H1 (cell line): ENCODE results near the gene SLC7A7. TPM values are rescaled to one million over a fixed set of nuclear protein-coding genes. Genes with fewer than 3 reads are reported as not detected.

Source experiments
- CTCF ChIA-PET: fragments of 300-600 bp; sonication (Branson Sonifier 250); formaldehyde crosslinking; loops from one replicate; lab custom pipeline; 2021; ENCODE audit not compliant: partially characterized antibody; lab: Charles Lee
- POLR2A ChIA-PET: fragments of 300-600 bp; sonication (Branson Sonifier 250); formaldehyde crosslinking; loops from one replicate; lab custom pipeline; 2021; ENCODE audit warnings: inconsistent platforms; ENCODE audit not compliant: partially characterized antibody; lab: Charles Lee
- DNase-seq, 2 experiments: peaks; one replicate each; pipeline versions ENCODE4 v3.0.0 to v3.0.0-alpha.2; 2010 to 2022; ENCODE audit warnings: low spot score in 2 of 2, low read depth in 1 of 2, mixed read lengths in 1 of 2
- FAIRE-seq: peaks from 2 replicates; lab custom pipeline; 2011; peaks lifted over from hg19 to GRCh38; lab: Jason Lieb, UNC
- H2AFZ ChIP-seq: 2 replicates; pipeline ENCODE4 v1.8.1; 2012; ENCODE audit warnings: low read length, inconsistent platforms
- H2AK5ac ChIP-seq: 2 replicates; pipeline ENCODE4 v1.6.1; 2013; ENCODE audit warnings: low read depth, low read length
- H2BK120ac ChIP-seq: replicated peaks from 2 replicates; pipeline ENCODE3; 2013; ENCODE audit warnings: low read depth, low read length, inconsistent platforms
- H2BK12ac ChIP-seq: 2 replicates; pipeline ENCODE4 v1.6.1; 2013; ENCODE audit warnings: low read depth, low read length
- H2BK15ac ChIP-seq: 2 replicates; pipeline ENCODE4 v1.6.1; 2013; ENCODE audit warnings: low read length
- H2BK20ac ChIP-seq: 2 replicates; pipeline ENCODE4 v1.6.1; 2013; ENCODE audit warnings: low read length
- H2BK5ac ChIP-seq: 2 replicates; pipeline ENCODE4 v1.6.1; 2013; ENCODE audit warnings: low read depth, low read length
- H3K14ac ChIP-seq: 2 replicates; pipeline ENCODE4 v1.6.1; 2013; ENCODE audit warnings: inconsistent platforms; ENCODE audit not compliant: insufficient read length
- H3K18ac ChIP-seq: 2 replicates; pipeline ENCODE4 v1.6.1; 2013; ENCODE audit warnings: low read length; ENCODE audit errors: extremely low read depth
- H3K23ac ChIP-seq: 2 replicates; pipeline ENCODE4 v1.6.1; 2013; ENCODE audit warnings: inconsistent platforms; ENCODE audit not compliant: insufficient read length
- H3K23me2 ChIP-seq: 2 replicates; pipeline ENCODE4 v1.6.1; 2013; ENCODE audit warnings: low read depth, low read length
- H3K27ac ChIP-seq: 2 replicates; pipeline ENCODE4 v1.6.1; 2011; ENCODE audit warnings: low read depth, low read length, inconsistent platforms
- H3K27me3 ChIP-seq, 4 experiments: replicated peaks in 1 of 4; 1 replicate in 1 of 4; 2 replicates in 3 of 4; pipeline versions ENCODE4 v1.6.1 to v1.8.1; 2011 to 2013; ENCODE audit warnings: low read length in 3 of 4, mild to moderate bottlenecking in 3 of 4, inconsistent platforms in 2 of 4, mixed read lengths in 2 of 4, moderate library complexity in 1 of 4; ENCODE audit not compliant: control insufficient read depth in 3 of 4, insufficient read depth in 3 of 4; ENCODE audit errors: extremely low read depth in 1 of 4
- H3K36me3 ChIP-seq, 4 experiments: 2 replicates each; pipeline versions ENCODE4 v1.6.1 to v1.8.1; 2011 to 2013; ENCODE audit warnings: mild to moderate bottlenecking in 4 of 4, low read length in 3 of 4, moderate library complexity in 2 of 4, control low read depth in 1 of 4, inconsistent platforms in 1 of 4; ENCODE audit not compliant: insufficient read depth in 4 of 4, control insufficient read depth in 2 of 4
- H3K4ac ChIP-seq: replicated peaks from 2 replicates; pipeline ENCODE3; 2013; ENCODE audit warnings: low read length, low read depth, mixed read lengths, inconsistent platforms; ENCODE audit not compliant: insufficient read length
- H3K4me1 ChIP-seq, 4 experiments: replicated peaks in 1 of 4; 1 replicate in 1 of 4; 2 replicates in 3 of 4; pipeline versions ENCODE4 v1.6.1 to v1.8.1; 2011 to 2013; ENCODE audit warnings: low read length in 3 of 4, inconsistent platforms in 2 of 4, mixed read lengths in 1 of 4; ENCODE audit not compliant: insufficient read depth in 4 of 4, control insufficient read depth in 3 of 4
- H3K4me2 ChIP-seq, 2 experiments: 2 replicates each; pipeline versions ENCODE4 v1.6.1 to v1.8.1; 2011 to 2013; ENCODE audit warnings: low read depth in 2 of 2, low read length in 2 of 2, control low read depth in 1 of 2, inconsistent platforms in 1 of 2, mild to moderate bottlenecking in 1 of 2; ENCODE audit not compliant: insufficient read depth in 1 of 2
- H3K4me3 ChIP-seq, 4 experiments: fragments of 200-600, 300-600 bp in 1 of 4; sonication (generic), shearing (Covaris generic), sonication (Bioruptor Twin) in 1 of 4; 2 replicates each; pipeline versions ENCODE4 v1.5.1 to v1.8.1; 2011 to 2016; ENCODE audit warnings: low read length in 4 of 4, low read depth in 3 of 4, control low read depth in 2 of 4, inconsistent platforms in 2 of 4, mild to moderate bottlenecking in 2 of 4, mixed read lengths in 1 of 4, moderate library complexity in 1 of 4; ENCODE audit not compliant: insufficient read depth in 2 of 4; ENCODE audit errors: extremely low read depth in 1 of 4
- H3K56ac ChIP-seq: replicated peaks from 2 replicates; pipeline ENCODE3; 2013; ENCODE audit warnings: low read depth, mild to moderate bottlenecking, mixed read lengths, low read length, inconsistent platforms; ENCODE audit not compliant: insufficient read length
- H3K79me1 ChIP-seq: 2 replicates; pipeline ENCODE4 v1.6.1; 2013; ENCODE audit warnings: low read depth, low read length, control low read depth
- H3K79me2 ChIP-seq, 2 experiments: 2 replicates each; pipeline versions ENCODE4 v1.6.1 to v1.8.1; 2012 to 2013; ENCODE audit warnings: low read length in 2 of 2, mild to moderate bottlenecking in 2 of 2, inconsistent platforms in 1 of 2; ENCODE audit not compliant: insufficient read depth in 2 of 2, control insufficient read depth in 1 of 2
- H3K9ac ChIP-seq, 4 experiments: replicated peaks in 1 of 4; 1 replicate in 1 of 4; 2 replicates in 3 of 4; pipeline versions ENCODE4 v1.6.1 to v1.8.1; 2011 to 2013; ENCODE audit warnings: low read depth in 3 of 4, low read length in 3 of 4, control low read depth in 2 of 4, mild to moderate bottlenecking in 2 of 4, moderate library complexity in 2 of 4, inconsistent platforms in 1 of 4; ENCODE audit errors: extremely low read depth in 1 of 4
- H3K9me3 ChIP-seq, 2 experiments: 2 replicates each; pipeline versions ENCODE4 v1.6.1 to v1.8.1; 2012 to 2013; ENCODE audit warnings: mild to moderate bottlenecking in 2 of 2, moderate library complexity in 2 of 2, control low read depth in 1 of 2, inconsistent platforms in 1 of 2, low read depth in 1 of 2, low read length in 1 of 2, mixed read lengths in 1 of 2; ENCODE audit not compliant: insufficient read depth in 2 of 2
- H4K20me1 ChIP-seq, 2 experiments: replicated peaks in 1 of 2; 2 replicates each; pipeline versions ENCODE3 to v1.8.1; 2011 to 2013; ENCODE audit warnings: inconsistent platforms in 2 of 2, low read length in 2 of 2, mild to moderate bottlenecking in 1 of 2; ENCODE audit not compliant: insufficient read depth in 2 of 2, control insufficient read depth in 1 of 2
- H4K5ac ChIP-seq: 2 replicates; pipeline ENCODE4 v1.6.1; 2013; ENCODE audit warnings: low read length, low read depth, mixed read lengths, inconsistent platforms; ENCODE audit not compliant: insufficient read length
- H4K8ac ChIP-seq: 2 replicates; pipeline ENCODE4 v1.8.0; 2013; ENCODE audit warnings: mild to moderate bottlenecking, moderate library complexity, low read length, inconsistent platforms; ENCODE audit not compliant: insufficient read depth; ENCODE audit errors: extremely low read depth
- H4K91ac ChIP-seq: replicated peaks from 2 replicates; pipeline ENCODE3; 2013; ENCODE audit warnings: low read length, mixed read lengths, inconsistent platforms; ENCODE audit not compliant: insufficient read length
- ATF2 ChIP-seq: IDR thresholded peaks from 2 replicates; pipeline ENCODE4 v1.6.1; 2012; ENCODE audit warnings: low read length, inconsistent platforms
- CREB1 ChIP-seq: IDR thresholded peaks from 2 replicates; pipeline ENCODE4 v1.6.1; 2012; ENCODE audit warnings: inconsistent platforms
- JUN ChIP-seq: IDR thresholded peaks from 2 replicates; pipeline ENCODE4 v1.6.1; 2011; ENCODE audit warnings: low read depth, mild to moderate bottlenecking, improper control_type of control experiment, low read length
- KDM1A ChIP-seq: fragments of 200-600, 300-600 bp; sonication (generic); IDR thresholded peaks from 2 replicates; pipeline ENCODE4 v1.7.1; 2016; ENCODE audit warnings: mild to moderate bottlenecking, low read length, borderline replicate concordance
- NANOG ChIP-seq: IDR thresholded peaks from 2 replicates; pipeline ENCODE4 v1.6.1; 2011; ENCODE audit warnings: low read length, low read depth, mild to moderate bottlenecking, inconsistent platforms; ENCODE audit not compliant: insufficient read depth, poor library complexity, severe bottlenecking
- NRF1 ChIP-seq: IDR thresholded peaks from 2 replicates; pipeline ENCODE4 v1.6.1; 2011; ENCODE audit warnings: mild to moderate bottlenecking, low read depth, low read length, improper control_type of control experiment
- POLR2A ChIP-seq, 2 experiments: IDR thresholded peaks; 1 replicate in 1 of 2; 2 replicates in 1 of 2; pipeline ENCODE4 v1.6.1; 2011; ENCODE audit warnings: low read depth in 2 of 2, low read length in 2 of 2, mild to moderate bottlenecking in 2 of 2; ENCODE audit errors: control extremely low read depth in 1 of 2
- RXRA ChIP-seq: IDR thresholded peaks from 2 replicates; pipeline ENCODE4 v1.6.1; 2011; ENCODE audit warnings: low read depth, mild to moderate bottlenecking, low read length, moderate library complexity; ENCODE audit not compliant: insufficient read depth
- SP1 ChIP-seq: IDR thresholded peaks from 2 replicates; pipeline ENCODE4 v1.6.1; 2011; ENCODE audit warnings: low read depth, low read length
- SP4 ChIP-seq: IDR thresholded peaks from 2 replicates; pipeline ENCODE4 v1.6.1; 2012; ENCODE audit warnings: low read length, inconsistent platforms
- WGBS, 2 experiments: shearing (Covaris generic) in 1 of 2; methylation state at CpG; one replicate each; pipeline versions ENCODE4 v1.1.6 to v1.1.7; 2013 to 2015; ENCODE audit warnings: low lambda C conversion rate in 2 of 2, mixed read lengths in 2 of 2, inconsistent platforms in 1 of 2, low coverage in 1 of 2, missing lambda C conversion rate in 1 of 2; ENCODE audit not compliant: insufficient replicate concordance in 2 of 2, insufficient coverage in 1 of 2, insufficient read length in 1 of 2; ENCODE audit errors: extremely low coverage in 1 of 2, missing lambda C conversion rate in 1 of 2; 5-methylcytosine and 5-hydroxymethylcytosine counted together
- polyA plus RNA-seq, 7 experiments: library from polyadenylated mRNA; depleted of rRNA in 3 of 7; stranded (reverse) in 5 of 7; unstranded in 2 of 7; fragments of >200 nt in 5 of 7; fragments of 200-250 nt in 2 of 7; gene quantifications; 1 replicate in 5 of 7; 2 replicates in 1 of 7; 4 replicates in 1 of 7; pipeline versions ENCODE4 v1.2.1 to v1.2.3, GENCODE V29; 2011 to 2013; ENCODE audit warnings: missing spikeins in 2 of 7, mixed read lengths in 2 of 7
- total RNA-seq: library from RNA; stranded (reverse); fragmentation: NEBNext Ultra II Directional; extraction: Animal tissue kit (Norgen Biotek cat#: 25700); gene quantifications from 2 replicates; pipeline ENCODE4 v1.2.1, GENCODE V29; 2021
- TF ChIP-seq, protein P1 (sequence below), 3 experiments: IDR thresholded peaks; 1 replicate in 2 of 3; 2 replicates in 1 of 3; pipeline versions ENCODE4 v1.5.1 to v1.6.1; 2011; ENCODE audit warnings: low read length in 3 of 3, mild to moderate bottlenecking in 3 of 3, inconsistent platforms in 2 of 3, low read depth in 1 of 3, moderate library complexity in 1 of 3; ENCODE audit not compliant: insufficient read depth in 1 of 3; ENCODE audit errors: control extremely low read depth in 1 of 3

Gene SLC7A7
- total and polyA plus RNA-seq, 2 of the 8 experiments (the other 6 are each of a cell fraction or from before 2014, with no cell fraction given) = 5.8 to 14.9 TPM

DNA sequence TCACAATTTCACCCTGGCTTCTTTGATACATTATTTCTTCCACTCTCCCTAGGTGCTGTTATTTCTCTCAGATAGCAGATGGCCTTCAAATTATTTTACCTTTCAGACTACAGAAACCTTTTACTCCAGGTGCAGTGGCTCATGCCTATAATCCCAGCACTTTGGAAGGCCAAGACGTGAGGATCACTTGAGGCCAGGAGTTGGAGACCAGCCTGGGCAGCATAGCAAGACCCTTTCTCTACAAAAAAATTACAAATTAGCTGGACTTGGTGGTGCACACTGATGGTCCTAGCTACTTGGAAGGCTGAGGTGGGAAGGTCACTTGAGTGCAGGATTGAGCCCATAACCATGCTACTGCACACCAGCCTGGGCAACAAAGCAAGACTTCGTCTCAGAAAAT lies 23.1 kb downstream of the SLC7A7 start:
- no peaks in the 10 kb centered on the region for H3K23me2 ChIP-seq
- H3K23ac ChIP-seq = no peak overlapping the region
- WGBS, 2 experiments = 81% methylated on average over 2 of the region's 2 CpGs; no CpG with 5 or more reads in 1 of the 2 experiments
- no peak overlapping the region for H4K8ac ChIP-seq
- ChIA-PET POLR2A (interaction anchor here (0.7 to 1.0 kb wide), 2 partner anchors 18 to 204 kb away, joined by 3 read pairs; no protein-coding TSS in a partner anchor), CTCF (interaction anchor here (0.6 to 1.4 kb wide), 4 partner anchors 14 to 61 kb away, joined by 3 read pairs; no protein-coding TSS in a partner anchor)
- no peak for FAIRE-seq
- no peak overlapping the region for H3K27ac ChIP-seq
- no peak overlapping the region for H3K56ac ChIP-seq
- peaks cover 0 to 7% (median 4%) of the 10 kb centered on the region in 4 experiments; a peak in 5 of 7 replicates for H3K4me1 ChIP-seq
- H2BK120ac ChIP-seq = no peak overlapping the region
- H3K79me2 ChIP-seq = no peaks in the 10 kb centered on the region
- no peaks in the 10 kb centered on the region for H4K20me1 ChIP-seq
- H2BK5ac ChIP-seq = no peak overlapping the region
- no peak overlapping the region for H2AFZ ChIP-seq
- H3K4ac ChIP-seq = no peak overlapping the region
- no peak for DNase-seq
- H2AK5ac ChIP-seq = no peak overlapping the region
- no peak overlapping the region for H3K14ac ChIP-seq
- H3K27me3 ChIP-seq = no peaks in the 10 kb centered on the region
- H3K9me3 ChIP-seq = peaks cover 0 to 4% of the 10 kb centered on the region in 2 experiments; a peak in 1 of 4 replicates
- no peak overlapping the region for H3K9ac ChIP-seq
- no peak overlapping the region for H4K91ac ChIP-seq
- H3K79me1 ChIP-seq = no peaks in the 10 kb centered on the region
- H3K4me3 ChIP-seq = no peak overlapping the region
- no peak overlapping the region for H2BK12ac ChIP-seq
- H3K4me2 ChIP-seq = no peak overlapping the region
- no peak overlapping the region for H2BK15ac ChIP-seq
- no peak overlapping the region for H2BK20ac ChIP-seq
- H3K36me3 ChIP-seq = no peaks in the 10 kb centered on the region
- no peak overlapping the region for H4K5ac ChIP-seq
- no peak overlapping the region for H3K18ac ChIP-seq
- TF ChIP-seq KDM1A (no peak), RXRA (no peak), SP1 (no peak), SP4 (no peak), ATF2 (no peak), CREB1 (no peak), NANOG (no peak), POLR2A (IDR thresholded peaks at IDR 0.05; ENCODE audit: control extremely low read depth in 1 of 2, low read depth in 2 of 2, low read length in 2 of 2) (no peak), NRF1 (no peak), JUN (no peak)
- TF ChIP-seq, protein P1, sequence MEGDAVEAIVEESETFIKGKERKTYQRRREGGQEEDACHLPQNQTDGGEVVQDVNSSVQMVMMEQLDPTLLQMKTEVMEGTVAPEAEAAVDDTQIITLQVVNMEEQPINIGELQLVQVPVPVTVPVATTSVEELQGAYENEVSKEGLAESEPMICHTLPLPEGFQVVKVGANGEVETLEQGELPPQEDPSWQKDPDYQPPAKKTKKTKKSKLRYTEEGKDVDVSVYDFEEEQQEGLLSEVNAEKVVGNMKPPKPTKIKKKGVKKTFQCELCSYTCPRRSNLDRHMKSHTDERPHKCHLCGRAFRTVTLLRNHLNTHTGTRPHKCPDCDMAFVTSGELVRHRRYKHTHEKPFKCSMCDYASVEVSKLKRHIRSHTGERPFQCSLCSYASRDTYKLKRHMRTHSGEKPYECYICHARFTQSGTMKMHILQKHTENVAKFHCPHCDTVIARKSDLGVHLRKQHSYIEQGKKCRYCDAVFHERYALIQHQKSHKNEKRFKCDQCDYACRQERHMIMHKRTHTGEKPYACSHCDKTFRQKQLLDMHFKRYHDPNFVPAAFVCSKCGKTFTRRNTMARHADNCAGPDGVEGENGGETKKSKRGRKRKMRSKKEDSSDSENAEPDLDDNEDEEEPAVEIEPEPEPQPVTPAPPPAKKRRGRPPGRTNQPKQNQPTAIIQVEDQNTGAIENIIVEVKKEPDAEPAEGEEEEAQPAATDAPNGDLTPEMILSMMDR (IDR thresholded peaks at IDR 0.05; ENCODE audit: control extremely low read depth in 1 of 3, insufficient read depth in 1 of 3, low read depth in 1 of 3, low read length in 3 of 3) = no peak
